Measurements from ENCODE around the gene KCP. TPM values are rescaled to one million over a fixed set of nuclear protein-coding genes. Genes with fewer than 3 reads are reported as not detected.

The KCP gene
- polyA plus RNA-seq, 3 donors: 0.26 to 2.0 (median 1.5) TPM

GRCh38 chr7:128827971-128828711 lies 82.4 kb downstream of the KCP start:
- H3K27ac ChIP-seq (ENCODE audit: low read depth, low read length): no peak overlapping the region
- WGBS, 3 donors: 75 to 82% (median 78%) methylated on average over 10 of the region's 10 CpGs

DNA sequence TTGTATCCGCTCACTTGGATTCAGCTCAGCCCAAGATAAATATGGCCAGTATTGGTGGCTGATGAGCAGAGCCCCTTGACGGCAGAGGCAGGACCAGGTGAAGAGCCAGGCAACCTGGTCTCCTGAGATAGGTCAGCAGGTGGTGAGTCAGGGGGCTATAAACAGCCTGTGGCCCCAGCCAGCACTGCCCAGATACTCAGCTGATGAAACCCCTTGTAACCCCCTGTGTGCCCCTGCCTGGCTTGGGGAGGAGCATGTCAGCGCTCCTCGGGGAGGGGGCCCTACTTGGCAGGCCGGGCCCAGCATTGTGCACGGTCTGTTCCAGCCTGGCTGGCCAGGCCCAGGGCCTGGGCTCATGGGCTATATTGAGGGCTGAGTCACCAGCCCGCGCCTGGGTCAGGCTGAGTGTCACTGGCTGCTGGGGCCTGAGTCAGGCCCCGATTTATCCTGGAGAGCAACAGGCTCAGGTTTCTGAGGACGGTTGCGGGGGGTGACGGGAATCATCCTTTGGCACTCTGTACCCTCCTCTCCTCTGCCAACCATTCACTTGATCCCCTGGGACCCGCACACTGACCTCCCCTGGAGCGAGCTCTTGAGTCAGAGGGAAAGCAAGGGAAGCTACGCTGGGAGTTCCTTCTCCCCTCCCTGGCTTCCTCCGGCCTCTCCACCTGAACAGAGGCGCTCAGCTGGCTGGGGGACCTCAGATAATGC lies 83.1 kb downstream of the KCP start:
- no peak overlapping the region for H3K27ac ChIP-seq (ENCODE audit: low read depth, low read length)
- 82 to 92% (median 83%) methylated on average over 17 of the region's 17 CpGs for WGBS, 3 donors

DNA sequence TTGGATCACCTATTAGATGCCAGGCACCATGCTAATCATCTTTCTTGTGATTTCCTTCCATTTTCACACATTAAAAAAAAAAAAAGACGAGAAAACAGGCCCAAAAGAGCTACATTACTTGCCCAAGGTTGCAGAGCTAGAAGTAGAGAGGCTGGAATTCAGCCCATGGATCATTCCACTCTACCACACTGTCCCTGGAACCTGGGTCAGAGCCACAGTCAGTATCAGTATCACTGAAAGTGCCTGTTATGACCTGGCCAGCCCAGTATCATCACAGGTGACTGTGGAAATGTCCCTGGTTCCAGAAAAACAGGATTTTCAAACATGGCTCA lies 83.6 kb downstream of the KCP start:
- no peak overlapping the region for H3K27ac ChIP-seq (ENCODE audit: low read depth, low read length)
- WGBS, 3 donors: 62 to 93% (median 88%) methylated on average over 1 of the region's 1 CpG

Other genes with a start within 250 kb of the KCP start
- gene GARIN1A, start 238.4 kb downstream of the KCP start, polyA plus RNA-seq: 1 to 10 TPM in 2 of 3 donors, under 1 TPM in 1; 0.44 to 2.6 (median 1.6) TPM
- 10 to 100 TPM; 21.3 to 75.9 (median 60.5) TPM for gene CALU, start 171.3 kb downstream of the KCP start, polyA plus RNA-seq
- gene OPN1SW, start 134.9 kb downstream of the KCP start, polyA plus RNA-seq: not detected
- 1 to 10 TPM in 2 of 3 donors, under 1 TPM in 1; 0.79 to 2.8 (median 1.1) TPM for gene CCDC136, start 118.7 kb downstream of the KCP start, polyA plus RNA-seq
- gene FLNC, start 80.3 kb downstream of the KCP start, polyA plus RNA-seq: 1 to 10 TPM; 5.8 to 9.3 (median 7.3) TPM
- 100 to 1,000 TPM in 2 of 3 donors, 10 to 100 TPM in 1; 76.4 to 216 (median 158) TPM for gene ATP6V1F, start 47.9 kb downstream of the KCP start, polyA plus RNA-seq
- 1 to 10 TPM; 2.7 to 4.3 (median 3.7) TPM for gene IRF5, start 27.2 kb upstream of the KCP start, polyA plus RNA-seq
- gene TNPO3, start 144.4 kb upstream of the KCP start, polyA plus RNA-seq: 10 to 100 TPM; 13.0 to 16.3 (median 15.3) TPM
- gene TSPAN33, start 234.0 kb upstream of the KCP start, polyA plus RNA-seq: 1 to 10 TPM; 4.2 to 9.2 (median 6.1) TPM

Data from adipose tissue (tissue), 3 donors.